HG03196 (cell line): ENCODE measurements around the gene CSNK1D.
A peak's percentile ranks its signal among the peaks of the same experiment; 100 is the strongest.

Experiments
- ATAC-seq: cut with Tn5 transposase; IDR thresholded peaks from one replicate; pipeline ENCODE4 v1.9.1; 2021; ENCODE audit not compliant: unreplicated experiment

The CSNK1D gene

DNA sequence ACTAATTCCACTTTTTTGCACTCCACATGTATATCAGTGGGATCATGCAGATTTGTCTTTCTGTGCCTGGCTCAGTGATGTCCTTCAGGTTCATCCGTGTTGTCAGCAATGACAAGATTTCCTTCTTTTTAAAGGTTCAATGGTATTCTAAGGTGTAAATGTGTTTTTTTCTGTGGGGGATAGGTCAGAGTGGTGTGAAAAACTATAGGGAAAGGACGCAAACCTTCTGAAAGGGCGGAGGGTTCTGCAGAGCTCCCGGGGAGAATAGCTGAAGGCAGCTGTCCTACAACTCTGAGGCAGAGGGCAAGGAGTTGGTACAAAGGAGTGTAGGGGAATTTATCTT is 21.9 kb upstream of the CSNK1D start:
- no peak for ATAC-seq

DNA sequence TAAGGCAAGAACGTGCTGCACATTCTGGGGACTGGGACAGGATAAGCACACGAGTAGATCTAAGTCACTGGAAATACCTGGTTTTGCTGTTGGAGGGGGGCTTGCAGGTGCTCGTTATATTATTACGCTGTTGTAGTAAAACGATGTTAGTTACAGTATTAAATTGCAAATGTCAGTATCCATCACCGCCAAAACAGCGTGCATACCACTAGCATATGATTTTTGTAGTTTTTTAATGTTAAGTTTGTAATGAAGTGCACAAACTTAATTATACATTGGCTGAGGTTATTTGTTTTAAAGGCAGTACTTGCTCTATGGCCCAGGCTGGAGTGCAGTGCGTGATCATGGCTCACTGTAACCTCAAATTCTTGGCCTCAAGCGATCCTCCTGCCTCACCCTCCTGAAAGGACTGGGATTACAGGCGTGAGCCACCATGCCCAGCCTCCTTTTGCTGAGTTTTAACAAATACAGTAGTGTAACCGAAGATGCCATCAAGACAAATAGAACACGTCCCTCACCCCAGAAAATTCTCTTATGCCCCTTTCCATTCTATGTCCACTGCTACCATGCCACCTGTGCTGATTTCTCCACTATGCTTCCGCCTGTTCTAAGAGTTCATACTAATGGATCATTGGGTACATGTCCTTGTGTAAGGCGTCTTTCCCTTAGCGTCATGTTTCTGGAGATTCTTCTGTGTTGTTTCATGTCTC is 20.7 kb upstream of the CSNK1D start:
- ATAC-seq = no peak

DNA sequence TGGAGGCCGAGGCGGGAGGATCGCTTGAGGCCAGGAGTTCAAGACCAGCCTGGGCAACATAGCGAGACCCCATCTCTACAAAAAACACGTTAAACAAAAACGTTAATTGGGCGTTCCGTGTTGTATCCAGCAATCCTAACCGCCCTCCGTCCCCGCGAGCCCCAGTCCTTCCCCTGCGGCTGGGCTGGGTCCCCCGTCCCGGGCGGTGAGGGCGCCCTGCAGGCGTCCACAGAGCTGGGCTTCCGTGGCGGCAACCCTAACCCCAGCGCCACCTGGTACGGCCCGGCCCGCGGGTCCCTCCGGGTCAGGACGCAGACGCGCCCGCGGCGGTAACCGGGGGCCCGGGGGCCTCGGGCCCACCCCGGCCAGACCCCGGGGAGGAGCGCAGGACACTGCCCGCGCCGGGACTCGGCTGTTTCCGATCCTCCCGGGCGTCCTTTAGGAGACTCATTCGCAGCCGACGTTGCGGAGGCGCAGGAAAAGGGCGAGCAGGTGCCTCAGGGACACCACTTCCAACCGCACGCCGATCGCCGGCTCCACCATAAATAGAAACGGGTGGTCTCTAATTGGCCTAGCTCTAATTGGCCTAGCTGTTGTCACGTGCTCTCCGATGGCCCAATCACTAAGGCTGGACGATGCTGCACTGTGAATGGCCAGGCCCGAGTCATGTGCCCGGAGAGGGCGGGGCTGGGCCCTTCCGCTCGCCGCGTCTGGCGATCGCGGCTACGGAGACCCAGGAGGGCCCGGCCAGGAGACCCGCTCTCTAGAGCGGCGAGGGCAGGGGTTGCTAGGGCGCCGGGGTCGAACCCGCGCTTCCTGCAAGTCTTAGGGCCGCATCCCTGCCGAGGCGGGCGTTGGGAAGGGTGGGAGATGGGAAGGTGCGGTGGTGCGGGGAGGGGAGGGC is 19.0 kb upstream of the CSNK1D start:
- ATAC-seq = peak; percentile 89

GRCh38 chr17:82291582-82292250 is 18.2 kb upstream of the CSNK1D start:
- ATAC-seq = no peak

DNA sequence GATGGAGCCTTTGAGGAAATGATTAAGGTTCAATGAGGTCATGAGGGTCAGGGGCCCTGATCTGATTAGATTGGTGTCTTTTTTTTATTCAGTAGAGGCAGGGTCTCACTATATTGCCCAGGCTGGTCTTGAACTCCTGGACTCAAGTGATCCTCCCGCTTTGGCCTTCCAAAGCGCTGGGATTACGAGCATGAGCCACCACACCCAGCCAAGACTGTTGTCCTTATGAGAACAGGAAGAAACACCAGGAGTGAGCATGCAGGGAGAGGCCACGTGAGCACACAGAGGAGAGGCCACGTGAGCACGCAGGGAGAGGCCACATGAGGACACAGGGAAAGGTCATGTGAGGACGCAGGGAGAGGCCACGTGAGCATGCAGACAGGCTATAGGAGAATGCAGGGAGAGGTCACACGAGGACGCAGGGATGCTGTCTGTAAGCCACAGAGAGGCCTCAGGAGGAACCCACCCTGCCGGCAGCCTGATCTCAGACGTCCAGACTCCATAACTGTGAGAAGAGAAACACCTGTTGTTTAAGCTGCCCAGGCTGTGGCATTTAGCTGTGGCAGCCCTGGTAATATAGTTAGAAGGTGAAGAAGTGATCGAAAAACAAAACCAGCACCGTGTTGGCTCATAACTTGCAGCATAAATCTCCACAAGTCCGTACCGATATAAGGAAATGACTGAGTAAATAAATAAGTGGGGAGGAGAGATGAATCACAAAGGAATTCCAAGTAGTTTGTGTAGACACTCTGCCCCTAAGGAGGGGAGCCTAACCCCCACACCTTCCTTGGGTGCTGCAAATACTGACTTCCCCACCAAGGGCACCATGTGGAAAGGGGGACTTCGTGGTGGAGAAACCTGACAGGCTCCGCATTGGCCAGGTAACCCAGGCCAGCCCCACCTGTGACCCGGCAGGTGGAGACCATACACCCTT is 14.6 kb upstream of the CSNK1D start:
- ATAC-seq = no peak

DNA sequence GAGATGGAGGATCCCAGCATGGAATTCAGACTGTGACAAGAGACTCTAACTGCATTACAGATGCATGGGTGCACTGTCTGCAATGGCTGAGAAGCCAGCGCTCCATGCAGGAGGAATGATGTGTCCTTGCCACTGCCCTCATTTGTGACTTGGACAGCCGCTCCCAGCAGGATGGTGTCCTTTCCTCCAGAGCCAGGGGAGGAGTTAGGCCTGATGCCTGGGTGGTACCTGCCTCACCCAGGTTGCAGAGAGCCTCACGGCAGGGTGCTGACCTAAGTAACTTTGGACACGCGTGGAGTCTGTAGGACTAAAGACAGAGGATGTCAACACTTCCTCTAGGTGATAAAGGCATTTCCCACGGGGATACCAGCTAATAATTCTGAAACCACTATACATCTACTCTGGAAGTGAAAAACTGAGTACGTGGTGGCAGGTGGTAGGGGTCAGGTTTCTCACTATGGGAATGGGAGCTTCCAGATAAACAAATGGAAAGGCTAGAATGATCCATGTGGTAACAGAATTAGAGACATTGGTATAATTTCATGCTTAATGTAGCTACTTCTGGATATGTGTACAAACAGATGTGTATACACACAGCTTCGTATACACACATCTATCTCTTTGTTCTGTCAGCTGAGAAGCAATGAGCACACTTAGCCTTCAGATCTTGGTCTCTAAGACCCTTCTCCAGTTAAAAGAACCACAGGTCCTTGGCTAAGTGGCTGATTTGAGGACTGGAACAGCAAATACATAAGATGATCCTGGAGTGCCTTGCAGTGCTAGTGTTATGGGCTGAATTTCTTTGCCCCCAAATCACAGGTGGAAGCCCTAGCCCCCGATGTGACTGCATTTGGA is 13.7 kb upstream of the CSNK1D start:
- no peak for ATAC-seq

GRCh38 chr17:82285141-82285540 is 11.6 kb upstream of the CSNK1D start:
- no peak for ATAC-seq

DNA sequence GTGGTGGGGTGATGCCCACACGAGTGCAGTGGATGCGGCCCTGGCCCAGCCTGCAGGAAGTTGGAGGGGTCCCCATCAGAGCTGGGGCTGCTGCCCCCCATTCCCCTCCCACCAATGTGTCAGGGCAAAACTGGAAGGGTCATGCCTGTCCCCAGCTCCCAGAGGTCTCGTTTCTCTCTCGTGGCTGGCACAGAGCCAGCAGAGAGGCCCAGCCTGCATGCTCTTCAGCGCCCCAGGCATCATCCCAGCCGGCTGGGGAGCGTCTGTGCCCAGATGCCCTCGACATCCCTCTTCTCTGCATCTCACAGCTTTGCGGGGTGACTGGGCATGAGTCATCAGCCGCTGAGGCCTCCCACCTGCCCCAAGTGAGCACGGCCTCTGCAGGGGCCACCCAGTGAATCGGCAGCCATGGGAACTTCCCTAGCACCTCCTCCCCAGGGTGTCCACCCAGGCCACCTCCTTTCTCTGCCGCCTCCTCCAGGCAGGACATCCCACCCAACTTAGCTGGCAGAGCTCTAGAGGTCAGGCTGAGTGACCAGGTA is 9.8 kb upstream of the CSNK1D start:
- no peak for ATAC-seq

GRCh38 chr17:82282239-82283207 is 9.0 kb upstream of the CSNK1D start:
- no peak for ATAC-seq

DNA sequence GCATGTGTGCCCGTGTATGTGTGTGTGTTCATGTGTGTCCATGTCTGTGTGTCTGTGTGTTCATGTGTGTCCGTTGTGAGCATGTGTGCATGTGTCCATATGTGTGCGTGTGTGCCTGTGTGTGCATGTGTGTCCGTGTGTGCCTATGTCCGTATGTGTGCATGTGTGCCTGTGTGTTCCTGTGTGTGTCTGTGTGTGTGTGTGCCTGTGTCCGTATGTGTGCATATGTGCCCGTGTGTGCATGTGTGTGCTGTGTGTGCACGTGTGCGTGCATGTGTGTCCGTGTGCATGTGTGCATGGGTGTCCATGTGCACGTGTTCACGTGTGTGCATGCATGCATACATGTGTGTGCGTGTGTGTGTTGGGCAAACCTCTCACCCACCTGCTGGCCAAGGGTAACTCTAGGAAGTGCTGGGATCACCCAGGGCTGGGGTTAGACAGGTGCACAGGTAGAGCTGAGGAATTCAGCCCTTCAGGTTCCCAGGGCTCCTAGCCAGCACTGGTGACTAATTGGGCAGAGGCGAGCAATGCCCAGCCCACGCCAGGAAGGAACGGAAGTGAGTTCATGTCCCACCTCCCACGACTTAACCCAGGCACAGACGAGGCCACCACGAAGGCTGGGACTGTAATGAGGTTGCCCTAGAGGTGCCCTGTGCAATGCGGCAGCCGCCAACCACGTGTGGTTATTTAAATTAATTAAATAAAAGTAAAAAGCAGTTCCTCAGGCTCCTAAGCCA is 8.2 kb upstream of the CSNK1D start:
- ATAC-seq = no peak

GRCh38 chr17:82281076-82281475 is 7.6 kb upstream of the CSNK1D start:
- no peak for ATAC-seq

GRCh38 chr17:82280537-82280936 is 7.0 kb upstream of the CSNK1D start:
- no peak for ATAC-seq

DNA sequence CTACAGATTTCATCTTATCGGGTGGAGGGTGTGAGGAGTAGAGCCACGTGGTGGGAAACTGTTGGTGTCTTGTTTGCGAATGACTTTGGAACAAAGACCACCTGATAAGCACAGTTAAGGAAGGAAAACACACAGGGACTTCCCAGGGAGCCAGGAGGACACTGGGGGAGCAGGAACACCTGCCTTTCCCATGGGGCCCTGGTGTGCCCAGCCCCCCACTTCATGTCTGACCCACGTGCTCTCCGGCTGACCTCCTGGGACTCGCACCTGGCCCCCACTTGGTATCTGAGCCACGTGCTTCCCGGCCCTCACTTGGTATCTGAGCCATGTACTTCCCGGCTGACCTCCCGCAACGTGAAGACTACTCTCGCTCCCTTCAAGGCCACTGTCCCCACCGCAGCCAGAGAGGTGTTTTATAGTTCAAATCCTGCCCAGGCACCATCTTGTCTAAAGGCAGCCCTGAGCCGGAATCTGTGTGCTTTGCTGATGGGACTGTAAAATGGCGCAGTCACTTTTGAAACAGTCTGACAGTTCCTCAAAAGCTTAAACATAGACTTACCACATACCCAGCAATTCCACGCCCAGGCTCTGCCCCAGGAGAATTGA is 5.4 kb upstream of the CSNK1D start:
- no peak for ATAC-seq

DNA sequence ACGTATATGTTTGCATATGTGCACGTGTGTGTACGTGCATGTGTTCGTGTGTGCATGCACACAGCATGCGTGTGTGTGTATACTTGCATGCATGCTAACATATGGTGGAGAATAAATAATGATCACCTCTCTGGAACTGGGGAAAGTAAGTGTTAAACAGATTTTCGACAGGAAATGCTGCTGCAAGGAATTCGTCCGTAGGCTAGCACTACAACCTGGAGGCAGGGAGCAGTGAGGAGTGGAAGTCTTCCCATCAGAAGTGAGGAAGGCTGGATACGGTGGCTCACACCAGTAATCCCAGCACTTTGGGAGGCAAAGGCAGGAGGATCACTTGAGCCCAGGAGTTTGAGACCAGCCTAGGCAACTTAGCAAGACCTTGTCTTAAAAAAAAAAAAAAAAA is 4.8 kb upstream of the CSNK1D start:
- no peak for ATAC-seq

- ATAC-seq = no peak
Observed at GRCh38 chr17:82277851-82278250, 4.4 kb upstream of the CSNK1D start.

DNA sequence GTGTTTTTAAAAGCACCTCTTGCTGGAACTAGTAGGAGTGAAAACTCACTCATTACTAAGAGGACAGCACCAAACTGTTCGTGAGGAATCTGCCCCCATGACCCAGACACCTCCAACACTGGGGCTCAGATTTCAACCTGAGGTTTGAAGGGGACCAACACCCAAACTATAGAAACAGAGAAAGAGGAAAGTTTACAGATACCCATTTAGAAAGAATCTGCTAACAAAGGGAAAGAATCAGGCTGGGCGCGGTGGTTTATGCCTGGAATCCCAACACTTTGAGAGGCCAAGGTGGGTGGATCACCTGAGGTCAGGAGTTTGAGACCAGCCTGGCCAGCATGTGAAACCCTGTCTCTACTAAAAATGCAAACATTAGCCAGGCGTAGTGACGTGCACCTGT is 3.4 kb upstream of the CSNK1D start:
- ATAC-seq = no peak

- ATAC-seq = no peak
Observed at GRCh38 chr17:82275326-82275725, 1.8 kb upstream of the CSNK1D start.
